ENCODE data around the gene PARS2.
A peak's percentile ranks its signal among the peaks of the same experiment; 100 is the strongest.

PARS2 gene

DNA sequence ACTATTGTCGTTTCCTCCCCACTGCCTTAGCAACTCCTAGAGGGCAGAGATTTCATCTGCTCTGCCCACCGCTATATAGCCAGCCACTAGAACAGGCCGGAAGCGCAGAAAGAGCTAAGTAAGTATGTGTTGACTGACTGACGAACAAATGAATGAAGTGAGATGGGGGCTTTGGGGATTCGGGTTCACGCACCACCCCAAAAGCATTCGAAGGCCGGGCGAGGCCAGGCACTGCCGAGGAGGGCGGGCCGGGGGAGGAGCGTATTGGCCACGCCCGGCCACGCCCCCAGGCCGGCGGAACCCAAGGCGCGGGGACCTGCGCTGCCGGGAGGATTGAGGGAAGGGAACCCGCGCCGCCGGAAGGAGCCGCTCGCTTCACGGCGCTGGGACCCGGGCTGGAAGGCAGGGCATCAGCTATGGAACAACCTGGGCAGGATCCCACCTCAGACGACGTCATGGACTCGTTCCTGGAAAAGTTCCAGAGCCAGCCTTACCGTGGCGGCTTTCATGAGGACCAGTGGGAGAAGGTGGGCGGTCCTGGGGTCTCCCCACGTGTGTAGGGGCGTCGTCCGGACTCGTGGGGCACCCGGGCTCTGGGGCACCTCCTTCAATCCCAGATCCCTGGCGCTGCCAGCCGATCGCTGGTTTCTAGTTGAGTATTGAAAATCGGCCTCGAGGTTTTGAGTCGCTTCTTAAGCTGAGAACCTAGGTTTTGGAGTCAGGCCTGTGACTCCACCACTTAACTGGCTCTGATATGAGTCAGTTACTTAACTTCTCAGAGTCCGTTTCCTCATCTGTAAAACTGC, 48.6 kb downstream of the PARS2 start, which contains the start of gene TTC4:
Gene TTC4, plus strand, starts transcription at position 369 of the 806 bp plus-strand sequence. Its CDS starts 48 bp downstream, at position 417.
- Histone ChIP-seq H3K27me3 (ENCODE audit: low read depth, low read length) (no peaks in the 10 kb centered on the region), H3K27ac (ENCODE audit: low read length) (peak within 1 kb of the TSS; percentile 86), H3K4me1 (ENCODE audit: control insufficient read depth in 1 of 2, insufficient read depth in 2 of 2, low read length in 2 of 2) (peaks cover 6 to 18% of the 10 kb centered on the region in 2 donors), H3K36me3 (ENCODE audit: control insufficient read depth in 1 of 2, insufficient read depth in 2 of 2, low read length in 2 of 2) (peaks cover 17 to 19% of the 10 kb centered on the region in 2 donors), H3K9me3 (ENCODE audit: control insufficient read depth in 1 of 2, low read length in 2 of 2) (no peaks in the 10 kb centered on the region), H3K4me3 (ENCODE audit: low read depth in 1 of 2, low read length in 2 of 2) (peak within 1 kb of the TSS; percentile 87 to 90)

DNA sequence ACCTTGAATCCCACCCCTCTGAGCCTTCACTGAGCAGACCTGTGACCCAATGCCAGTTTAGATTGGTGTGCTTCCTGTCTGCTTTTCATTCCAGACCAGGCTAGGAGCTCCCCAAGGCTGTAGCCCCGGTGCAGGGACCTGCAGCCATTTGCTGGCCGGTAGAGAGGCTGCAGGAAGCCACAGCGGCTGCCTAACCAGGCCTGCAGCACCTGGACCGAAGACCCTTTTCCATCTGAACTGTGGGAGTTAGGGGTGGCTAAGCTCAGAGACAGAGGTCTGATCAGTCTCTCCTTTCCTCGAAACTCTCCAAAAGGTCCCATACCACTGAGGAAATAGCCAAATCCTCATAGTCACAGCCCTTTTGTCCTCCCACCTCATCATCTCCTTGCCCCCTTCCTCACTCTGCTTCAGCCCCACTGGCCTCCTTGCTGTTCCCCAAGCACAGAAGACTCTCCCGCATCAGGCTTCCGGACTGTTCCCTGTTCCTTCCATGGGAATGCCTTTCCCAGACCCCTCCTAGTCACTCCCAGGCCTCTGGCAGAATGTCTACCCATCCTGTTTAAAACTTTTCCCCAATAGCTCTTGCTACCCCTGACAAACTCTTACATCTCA, 49.3 kb downstream of the PARS2 start:
- Histone ChIP-seq H3K27ac (ENCODE audit: low read length) (peak overlapping the region; percentile 86), H3K36me3 (ENCODE audit: control insufficient read depth in 1 of 2, insufficient read depth in 2 of 2, low read length in 2 of 2) (peaks cover 14 to 19% of the 10 kb centered on the region in 2 donors), H3K27me3 (ENCODE audit: low read depth, low read length) (no peaks in the 10 kb centered on the region), H3K4me3 (ENCODE audit: low read depth in 1 of 2, low read length in 2 of 2) (peak overlapping the region; percentile 87 to 90), H3K4me1 (ENCODE audit: control insufficient read depth in 1 of 2, insufficient read depth in 2 of 2, low read length in 2 of 2) (peaks cover 6 to 18% of the 10 kb centered on the region in 2 donors), H3K9me3 (ENCODE audit: control insufficient read depth in 1 of 2, low read length in 2 of 2) (no peaks in the 10 kb centered on the region)

DNA sequence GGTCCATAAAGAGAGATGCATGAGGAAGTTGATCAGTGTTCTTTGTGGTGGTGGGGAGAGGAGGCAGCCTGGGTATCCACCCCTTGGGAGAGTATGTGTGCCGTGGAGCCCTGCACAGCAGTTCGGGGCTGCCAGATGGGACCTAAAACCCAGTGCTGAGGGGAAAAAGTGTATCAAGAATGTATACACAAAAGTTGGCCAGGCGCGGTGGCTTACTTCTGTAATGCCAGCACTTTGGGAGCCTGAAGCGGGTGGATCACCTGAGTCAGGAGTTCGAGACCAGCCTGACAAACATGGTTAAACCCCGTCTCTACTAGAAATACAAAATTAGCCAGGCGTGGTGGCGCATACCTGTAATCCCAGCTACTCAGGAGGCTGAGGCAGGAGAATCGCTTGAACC, 52.8 kb downstream of the PARS2 start:
- Histone ChIP-seq H3K27ac (ENCODE audit: low read length) (no peak overlapping the region), H3K4me1 (ENCODE audit: control insufficient read depth in 1 of 2, insufficient read depth in 2 of 2, low read length in 2 of 2) (peaks cover 2 to 12% of the 10 kb centered on the region in 2 donors), H3K9me3 (ENCODE audit: control insufficient read depth in 1 of 2, low read length in 2 of 2) (no peaks in the 10 kb centered on the region), H3K36me3 (ENCODE audit: control insufficient read depth in 1 of 2, insufficient read depth in 2 of 2, low read length in 2 of 2) (peaks cover 0 to 4% of the 10 kb centered on the region in 2 donors), H3K27me3 (ENCODE audit: low read depth, low read length) (no peaks in the 10 kb centered on the region), H3K4me3 (ENCODE audit: low read depth in 1 of 2, low read length in 2 of 2) (no peak overlapping the region)

DNA sequence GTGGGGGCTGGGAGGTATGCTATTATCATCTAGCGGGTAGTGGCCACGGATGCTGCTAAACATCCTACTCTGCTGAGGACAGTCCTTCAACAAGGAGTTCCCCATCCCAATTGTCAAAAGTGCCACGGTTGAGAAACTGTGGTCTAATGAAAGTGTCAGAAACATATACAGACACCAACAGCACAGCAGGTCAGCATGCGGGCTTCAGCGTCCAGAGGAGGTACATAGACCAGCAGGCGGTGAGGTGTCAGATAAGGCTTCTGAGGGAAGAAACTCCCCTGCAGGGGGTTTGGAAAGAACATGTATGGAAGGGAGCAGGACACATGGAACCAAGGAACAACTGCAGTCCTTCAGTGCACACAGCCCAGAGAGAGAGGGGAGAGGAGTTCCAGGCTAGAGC, 53.5 kb downstream of the PARS2 start:
- H3K4me3 ChIP-seq (ENCODE audit: low read depth in 1 of 2, low read length in 2 of 2): no peak overlapping the region
- no peaks in the 10 kb centered on the region for H3K27me3 ChIP-seq (ENCODE audit: low read depth, low read length)
- H3K36me3 ChIP-seq (ENCODE audit: control insufficient read depth in 1 of 2, insufficient read depth in 2 of 2, low read length in 2 of 2): peaks cover 0 to 11% of the 10 kb centered on the region in 2 donors
- peaks cover 0 to 7% of the 10 kb centered on the region in 2 donors for H3K4me1 ChIP-seq (ENCODE audit: control insufficient read depth in 1 of 2, insufficient read depth in 2 of 2, low read length in 2 of 2)
- no peaks in the 10 kb centered on the region for H3K9me3 ChIP-seq (ENCODE audit: control insufficient read depth in 1 of 2, low read length in 2 of 2)
- no peak overlapping the region for H3K27ac ChIP-seq (ENCODE audit: low read length)

DNA sequence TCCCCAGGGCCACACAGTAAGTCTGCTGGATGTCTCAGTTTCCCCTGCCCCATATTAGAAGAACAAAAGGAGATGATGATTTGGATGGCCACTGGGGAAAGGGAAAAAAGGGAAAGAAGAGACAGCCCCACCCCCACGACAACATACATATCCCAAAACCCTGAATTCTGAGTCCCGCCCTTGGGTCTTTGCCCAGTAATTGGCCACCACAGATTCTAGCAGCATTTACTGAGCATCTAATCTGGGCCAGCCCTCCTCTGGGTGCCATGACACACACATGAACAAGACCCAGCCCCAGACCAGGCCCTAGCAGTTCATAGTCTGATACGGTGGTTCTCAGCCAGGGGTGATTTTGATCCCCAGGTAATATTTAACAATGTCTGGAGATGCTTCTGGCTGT, 53.9 kb downstream of the PARS2 start:
- H3K27ac ChIP-seq (ENCODE audit: low read length): no peak overlapping the region
- H3K27me3 ChIP-seq (ENCODE audit: low read depth, low read length): no peaks in the 10 kb centered on the region
- H3K9me3 ChIP-seq (ENCODE audit: control insufficient read depth in 1 of 2, low read length in 2 of 2): no peaks in the 10 kb centered on the region
- peaks cover 0 to 7% of the 10 kb centered on the region in 2 donors for H3K4me1 ChIP-seq (ENCODE audit: control insufficient read depth in 1 of 2, insufficient read depth in 2 of 2, low read length in 2 of 2)
- peaks cover 0 to 13% of the 10 kb centered on the region in 2 donors for H3K36me3 ChIP-seq (ENCODE audit: control insufficient read depth in 1 of 2, insufficient read depth in 2 of 2, low read length in 2 of 2)
- H3K4me3 ChIP-seq (ENCODE audit: low read depth in 1 of 2, low read length in 2 of 2): no peak overlapping the region

DNA sequence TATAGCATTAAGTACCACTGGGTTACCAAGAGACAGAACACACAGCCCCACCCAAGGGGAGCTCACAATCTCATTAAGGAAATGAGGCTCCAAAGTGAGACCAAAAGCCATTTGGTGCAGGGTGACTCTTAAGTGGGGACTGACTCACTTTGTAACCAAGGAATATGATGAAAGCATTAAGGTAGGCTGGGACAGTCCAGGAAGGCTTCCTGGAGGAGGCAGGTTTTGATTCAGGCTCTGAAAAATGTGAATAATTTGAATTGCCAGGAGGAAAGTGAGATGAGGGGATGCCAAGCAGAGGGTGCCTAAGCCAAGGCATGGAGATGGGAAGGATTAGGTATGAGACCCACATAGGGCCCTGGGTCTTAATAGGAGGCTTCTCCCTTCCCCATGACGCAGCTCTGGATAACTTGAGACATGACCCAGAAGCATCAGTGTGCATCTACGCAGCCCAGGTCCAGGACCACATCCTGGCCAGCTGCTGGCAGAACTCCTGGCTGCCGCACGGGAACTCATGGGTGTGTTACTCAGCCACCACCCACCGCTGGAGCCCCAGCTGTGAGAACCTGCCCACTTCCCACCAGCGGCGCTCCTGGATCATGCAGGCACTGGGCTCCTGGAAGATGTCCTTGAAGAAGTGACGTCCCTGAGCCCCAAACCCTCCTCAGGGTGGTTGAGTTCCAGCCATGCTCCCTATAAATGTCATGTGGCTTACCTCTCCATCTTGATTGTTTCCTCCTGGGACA, 54.6 kb downstream of the PARS2 start:
- Histone ChIP-seq H3K27ac (ENCODE audit: low read length) (no peak overlapping the region), H3K36me3 (ENCODE audit: control insufficient read depth in 1 of 2, insufficient read depth in 2 of 2, low read length in 2 of 2) (peaks cover 0 to 13% of the 10 kb centered on the region in 2 donors), H3K4me1 (ENCODE audit: control insufficient read depth in 1 of 2, insufficient read depth in 2 of 2, low read length in 2 of 2) (peaks cover 0 to under 1% of the 10 kb centered on the region in 2 donors), H3K9me3 (ENCODE audit: control insufficient read depth in 1 of 2, low read length in 2 of 2) (no peaks in the 10 kb centered on the region), H3K4me3 (ENCODE audit: low read depth in 1 of 2, low read length in 2 of 2) (no peak overlapping the region), H3K27me3 (ENCODE audit: low read depth, low read length) (no peaks in the 10 kb centered on the region)

DNA sequence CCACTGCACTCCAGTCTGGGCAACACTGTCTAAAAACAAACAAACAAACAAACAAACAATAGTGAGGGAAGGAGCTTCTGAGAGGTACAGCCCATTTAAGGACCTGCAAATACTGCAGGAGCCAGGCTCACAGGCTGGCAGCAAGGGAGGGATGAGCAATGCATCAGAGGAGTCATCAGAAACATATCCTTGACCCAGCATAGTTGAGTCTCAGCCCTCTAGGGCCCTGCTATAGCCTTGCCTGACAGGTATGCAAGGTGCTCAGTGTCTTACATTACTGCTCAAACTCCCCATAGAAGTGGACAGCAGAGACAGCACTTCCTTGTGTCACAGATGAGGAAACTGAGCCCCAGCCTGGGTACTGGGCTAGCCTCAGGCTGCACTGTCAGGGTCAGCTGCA, 55.9 kb downstream of the PARS2 start:
- H3K36me3 ChIP-seq (ENCODE audit: control insufficient read depth in 1 of 2, insufficient read depth in 2 of 2, low read length in 2 of 2): peaks cover 0 to 18% of the 10 kb centered on the region in 2 donors
- no peak overlapping the region for H3K27ac ChIP-seq (ENCODE audit: low read length)
- no peaks in the 10 kb centered on the region for H3K27me3 ChIP-seq (ENCODE audit: low read depth, low read length)
- no peaks in the 10 kb centered on the region for H3K4me1 ChIP-seq (ENCODE audit: control insufficient read depth in 1 of 2, insufficient read depth in 2 of 2, low read length in 2 of 2)
- no peaks in the 10 kb centered on the region for H3K9me3 ChIP-seq (ENCODE audit: control insufficient read depth in 1 of 2, low read length in 2 of 2)
- no peak overlapping the region for H3K4me3 ChIP-seq (ENCODE audit: low read depth in 1 of 2, low read length in 2 of 2)

Measured in muscle layer of duodenum (tissue), 2 donors.